Neuronal stem cell (in vitro differentiated cells): ENCODE results near the gene POFUT2. TPM values are rescaled to one million over a fixed set of nuclear protein-coding genes. Genes with fewer than 3 reads are reported as not detected.

Experiments
- DNase-seq: peaks from one replicate; pipeline ENCODE4 v3.0.0-alpha.2; 2013; ENCODE audit warnings: low spot score
- H2AFZ ChIP-seq: one replicate; pipeline ENCODE4 v1.6.1; 2013; ENCODE audit warnings: mild to moderate bottlenecking, low read length, inconsistent platforms
- H2AK5ac ChIP-seq: 2 replicates; pipeline ENCODE4 v1.6.1; 2013; ENCODE audit warnings: low read depth, mild to moderate bottlenecking, inconsistent platforms, low read length, moderate library complexity, mixed read lengths
- H2BK120ac ChIP-seq: 2 replicates; pipeline ENCODE4 v1.6.1; 2013; ENCODE audit warnings: low read depth, mild to moderate bottlenecking, inconsistent platforms, low read length, moderate library complexity, mixed read lengths
- H2BK12ac ChIP-seq: one replicate; pipeline ENCODE4 v1.6.1; 2013; ENCODE audit warnings: low read length, inconsistent platforms
- H2BK15ac ChIP-seq: 2 replicates; pipeline ENCODE4 v1.6.1; 2013; ENCODE audit warnings: mild to moderate bottlenecking, low read length, inconsistent platforms, mixed read lengths
- H2BK5ac ChIP-seq: one replicate; pipeline ENCODE4 v1.6.1; 2013; ENCODE audit warnings: inconsistent platforms, mild to moderate bottlenecking, low read length, moderate library complexity
- H3K14ac ChIP-seq: one replicate; pipeline ENCODE4 v1.6.1; 2013; ENCODE audit warnings: low read length, inconsistent platforms
- H3K18ac ChIP-seq: 2 replicates; pipeline ENCODE4 v1.6.1; 2013; ENCODE audit warnings: low read length, inconsistent platforms
- H3K23ac ChIP-seq: 2 replicates; pipeline ENCODE4 v1.6.1; 2013; ENCODE audit warnings: low read depth, mild to moderate bottlenecking, mixed read lengths, low read length, inconsistent platforms; ENCODE audit not compliant: poor library complexity
- H3K27ac ChIP-seq: replicated peaks from 3 replicates; pipeline ENCODE4 v1.5.1; 2013; ENCODE audit warnings: low read length, inconsistent platforms
- H3K27me3 ChIP-seq, 3 experiments: 2 replicates each; pipeline ENCODE4 v1.6.1; 2013; ENCODE audit warnings: low read length in 3 of 3, mild to moderate bottlenecking in 2 of 3, inconsistent platforms in 1 of 3, low read depth in 1 of 3, mixed read lengths in 1 of 3, moderate library complexity in 1 of 3; ENCODE audit not compliant: control insufficient read depth in 3 of 3, insufficient read depth in 3 of 3
- H3K36me3 ChIP-seq, 2 donors: replicated peaks in 1 of 2; 2 replicates each; pipeline ENCODE4 v1.6.1; 2013; ENCODE audit warnings: low read length in 2 of 2; ENCODE audit not compliant: control insufficient read depth in 2 of 2, insufficient read depth in 2 of 2
- H3K4ac ChIP-seq: 2 replicates; pipeline ENCODE4 v1.6.1; 2013; ENCODE audit warnings: inconsistent platforms, mild to moderate bottlenecking, low read length, moderate library complexity
- H3K4me1 ChIP-seq, 2 donors: 1 replicate in 1 of 2; 2 replicates in 1 of 2; pipeline ENCODE4 v1.6.1; 2013; ENCODE audit warnings: low read length in 2 of 2, low read depth in 1 of 2; ENCODE audit not compliant: control insufficient read depth in 2 of 2, insufficient read depth in 1 of 2
- H3K4me2 ChIP-seq: one replicate; pipeline ENCODE4 v1.6.1; 2013; ENCODE audit warnings: mild to moderate bottlenecking, low read length, inconsistent platforms; ENCODE audit not compliant: insufficient read depth, poor library complexity, severe bottlenecking
- H3K4me3 ChIP-seq, 2 donors: 2 replicates each; pipeline ENCODE4 v1.5.1; 2013; ENCODE audit warnings: low read length in 2 of 2, mild to moderate bottlenecking in 2 of 2, inconsistent platforms in 1 of 2, moderate library complexity in 1 of 2
- H3K79me1 ChIP-seq: one replicate; pipeline ENCODE4 v1.6.1; 2013; ENCODE audit warnings: low read depth, mild to moderate bottlenecking, inconsistent platforms, low read length, moderate library complexity
- H3K9ac ChIP-seq: one replicate; pipeline ENCODE4 v1.6.1; 2013; ENCODE audit warnings: mild to moderate bottlenecking, low read depth, low read length, inconsistent platforms; ENCODE audit not compliant: poor library complexity
- H3K9me3 ChIP-seq, 2 donors: replicated peaks in 1 of 2; 2 replicates each; pipeline versions ENCODE3 to v1.6.1; 2013; ENCODE audit warnings: low read length in 2 of 2, mild to moderate bottlenecking in 2 of 2, inconsistent platforms in 1 of 2, low read depth in 1 of 2, mixed read lengths in 1 of 2, moderate library complexity in 1 of 2; ENCODE audit not compliant: control insufficient read depth in 2 of 2, insufficient read depth in 1 of 2
- H4K8ac ChIP-seq: one replicate; pipeline ENCODE4 v1.6.1; 2013; ENCODE audit warnings: low read depth, mild to moderate bottlenecking, inconsistent platforms, low read length, moderate library complexity
- H4K91ac ChIP-seq: one replicate; pipeline ENCODE4 v1.6.1; 2013; ENCODE audit warnings: low read length, low read depth, mild to moderate bottlenecking, inconsistent platforms; ENCODE audit not compliant: poor library complexity
- WGBS, 2 donors: extraction: QIAGEN DNeasy Blood & Tissue Kit; methylation state at CpG; one replicate each; pipeline ENCODE4 v1.1.7; 2013; ENCODE audit warnings: missing lambda C conversion rate in 2 of 2, mixed read lengths in 1 of 2; ENCODE audit not compliant: insufficient read length in 2 of 2, insufficient replicate concordance in 1 of 2; ENCODE audit errors: extremely low coverage in 2 of 2; 5-methylcytosine and 5-hydroxymethylcytosine counted together
- polyA plus RNA-seq, 2 experiments: library from polyadenylated mRNA; stranded (reverse); fragments of 200-250 nt; gene quantifications; one replicate each; pipeline ENCODE4 v1.2.3, GENCODE V29; 2013

The POFUT2 gene
- 33.3 TPM for polyA plus RNA-seq (2013, experiment 1 of 2)
- 32.4 TPM for polyA plus RNA-seq (2013, experiment 2 of 2)

GRCh38 chr21:45287438-45288391, at the start of gene POFUT2:
TSS of gene POFUT2 (minus strand) at chr21:45287895. CDS start at chr21:45287871, 24 bp downstream.
- H3K4me3 ChIP-seq, result peak within 1 kb of the TSS; percentile 67 to 92
- H2BK120ac ChIP-seq, result no peak within 1 kb of the TSS
- no peak within 1 kb of the TSS for H2BK12ac ChIP-seq
- H3K79me1 ChIP-seq, result peaks cover 21% of the 10 kb centered on the region
- no peaks in the 10 kb centered on the region for H3K9me3 ChIP-seq
- peak within 1 kb of the TSS; percentile 40 for H2BK15ac ChIP-seq
- WGBS, 2 donors, result no CpG with 5 or more reads among the region's 90 CpGs
- H3K23ac ChIP-seq, result peak within 1 kb of the TSS; percentile 99
- H3K4me2 ChIP-seq, result peak within 1 kb of the TSS; percentile 97
- peak within 1 kb of the TSS; percentile 96 for H3K9ac ChIP-seq
- peak within 1 kb of the TSS; percentile 95 for H3K27ac ChIP-seq
- peak within 1 kb of the TSS; percentile 61 for H2AK5ac ChIP-seq
- no peak within 1 kb of the TSS for H3K4ac ChIP-seq
- H3K36me3 ChIP-seq, result peaks cover 30 to 40% of the 10 kb centered on the region in 2 donors
- peaks cover 8 to 13% of the 10 kb centered on the region in 2 donors for H3K4me1 ChIP-seq
- no peaks in the 10 kb centered on the region for H3K27me3 ChIP-seq
- H4K8ac ChIP-seq, result no peak within 1 kb of the TSS
- peak within 1 kb of the TSS; percentile 85 for H2BK5ac ChIP-seq
- H4K91ac ChIP-seq, result no peak within 1 kb of the TSS
- peak within 1 kb of the TSS; percentile 94 for H3K18ac ChIP-seq
- no peak within 1 kb of the TSS for H3K14ac ChIP-seq
- H2AFZ ChIP-seq, result peak within 1 kb of the TSS; percentile 97
- peak; percentile 98 for DNase-seq

- DNase-seq, result no peak
- Histone ChIP-seq H3K27me3 (peaks cover 0 to 19% (median 0%) of the 10 kb centered on the region in 3 experiments), H2AFZ (no peak overlapping the region), H3K4ac (no peak overlapping the region), H3K36me3 (peaks cover 0 to 3% of the 10 kb centered on the region in 2 donors), H2BK15ac (no peak overlapping the region), H3K23ac (no peak overlapping the region), H3K9ac (no peak overlapping the region), H3K79me1 (peaks cover 2% of the 10 kb centered on the region), H2AK5ac (no peak overlapping the region), H4K91ac (no peak overlapping the region), H3K4me3 (no peak overlapping the region), H3K14ac (no peak overlapping the region), H3K27ac (no peak overlapping the region), H3K4me2 (no peak overlapping the region), H3K18ac (peak overlapping the region; percentile 86), H2BK12ac (no peak overlapping the region), H2BK120ac (peak overlapping the region; percentile 84), H2BK5ac (peak overlapping the region; percentile 20), H3K4me1 (peaks cover 19 to 21% of the 10 kb centered on the region in 2 donors), H3K9me3 (peaks cover 0 to 3% of the 10 kb centered on the region in 2 donors), H4K8ac (no peak overlapping the region)
- WGBS, 2 donors, result no CpG with 5 or more reads among the region's 8 CpGs
These were observed 49.2 kb upstream of the POFUT2 start for GRCh38 chr21:45336870-45337269.

GRCh38 chr21:45336535-45336810, 48.8 kb upstream of the POFUT2 start:
- Histone ChIP-seq H3K36me3 (peaks cover 0 to 3% of the 10 kb centered on the region in 2 donors), H3K9me3 (peaks cover 0 to 3% of the 10 kb centered on the region in 2 donors), H3K23ac (no peak overlapping the region), H4K8ac (no peak overlapping the region), H2AFZ (no peak overlapping the region), H3K27me3 (peaks cover 0 to 19% (median 0%) of the 10 kb centered on the region in 3 experiments), H2BK12ac (no peak overlapping the region), H3K79me1 (peaks cover 2% of the 10 kb centered on the region), H3K4me1 (peaks cover 21 to 24% of the 10 kb centered on the region in 2 donors), H3K27ac (no peak overlapping the region), H2BK120ac (no peak overlapping the region), H2AK5ac (peak overlapping the region; percentile 79), H4K91ac (no peak overlapping the region), H3K4ac (no peak overlapping the region), H3K4me3 (no peak overlapping the region), H3K9ac (no peak overlapping the region), H2BK15ac (peak overlapping the region; percentile 13), H3K14ac (no peak overlapping the region), H3K18ac (no peak overlapping the region), H2BK5ac (no peak overlapping the region), H3K4me2 (no peak overlapping the region)
- WGBS, 2 donors, result no CpG with 5 or more reads among the region's 4 CpGs
- no peak for DNase-seq
